ENCODE measurements around the gene SVEP1.

GRCh38 chr9:110317911-110318310 lies 261.6 kb downstream of the SVEP1 start:
- no peak for TF ChIP-seq EP300 (IDR thresholded peaks at IDR 0.05)
- no peak for TF ChIP-seq CTCF (IDR thresholded peaks at IDR 0.05)
